GM08714 (cell line): ENCODE measurements around the gene CSNK2A2.

ENCODE experiments used
- H3K4me3 ChIP-seq: fragments of 200-500 bp; sonication (Bioruptor generic); 2 replicates; pipeline ENCODE4 v1.5.1; 2014; ENCODE audit warnings: mild to moderate bottlenecking, low read length, inconsistent platforms
- ZNF274 ChIP-seq: IDR thresholded peaks from 2 replicates; pipeline ENCODE4 v1.6.1; 2012; ENCODE audit warnings: mild to moderate bottlenecking, low read depth, low read length

CSNK2A2 gene

GRCh38 chr16:58198022-58198683, at the start of gene CSNK2A2:
CSNK2A2 (minus strand) TSS chr16:58198106; CDS start chr16:58197736, 370 bp downstream.
- peak within 1 kb of the TSS; percentile 86 for H3K4me3 ChIP-seq
- TF ChIP-seq ZNF274 = no peak

- peak overlapping the region; percentile 67; the same call in 1 of the 2 replicates for H3K4me3 ChIP-seq
These were observed 45.7 kb upstream of the CSNK2A2 start for GRCh38 chr16:58243528-58244004.

GRCh38 chr16:58236831-58237230, 38.9 kb upstream of the CSNK2A2 start:
- no peak for TF ChIP-seq ZNF274

More at GRCh38 chr16:58243528-58244004, 45.7 kb upstream of the CSNK2A2 start:
- TF ChIP-seq ZNF274 = no peak

GRCh38 chr16:58236231-58236690, 38.4 kb upstream of the CSNK2A2 start:
- no peak for TF ChIP-seq ZNF274
- peak overlapping the region; percentile 70; the same call in 1 of the 2 replicates for H3K4me3 ChIP-seq

More at GRCh38 chr16:58236831-58237230, 38.9 kb upstream of the CSNK2A2 start:
- H3K4me3 ChIP-seq = no peak overlapping the region

GRCh38 chr16:58235663-58236062, 37.8 kb upstream of the CSNK2A2 start:
- TF ChIP-seq ZNF274 = no peak
- H3K4me3 ChIP-seq = no peak overlapping the region; the same call in 1 of the 2 replicates

GRCh38 chr16:58234831-58235595, 37.1 kb upstream of the CSNK2A2 start:
- TF ChIP-seq ZNF274 = no peak
- H3K4me3 ChIP-seq = no peak overlapping the region

GRCh38 chr16:58230259-58230658, 32.4 kb upstream of the CSNK2A2 start:
- no peak overlapping the region for H3K4me3 ChIP-seq
- TF ChIP-seq ZNF274 = no peak

- no peak for TF ChIP-seq ZNF274
- no peak overlapping the region for H3K4me3 ChIP-seq
These were observed 28.9 kb upstream of the CSNK2A2 start for GRCh38 chr16:58226790-58227189.

GRCh38 chr16:58225965-58226602, 28.2 kb upstream of the CSNK2A2 start:
- no peak for TF ChIP-seq ZNF274
- no peak overlapping the region for H3K4me3 ChIP-seq

- H3K4me3 ChIP-seq = no peak overlapping the region
These were observed 24.8 kb upstream of the CSNK2A2 start for GRCh38 chr16:58222532-58223316.

GRCh38 chr16:58219432-58219831, 21.5 kb upstream of the CSNK2A2 start:
- TF ChIP-seq ZNF274 = no peak
- no peak overlapping the region for H3K4me3 ChIP-seq

More at GRCh38 chr16:58222532-58223316, 24.8 kb upstream of the CSNK2A2 start:
- TF ChIP-seq ZNF274 = no peak

GRCh38 chr16:58218786-58219185, 20.9 kb upstream of the CSNK2A2 start:
- H3K4me3 ChIP-seq = no peak overlapping the region
- no peak for TF ChIP-seq ZNF274

- no peak for TF ChIP-seq ZNF274
- H3K4me3 ChIP-seq = no peak overlapping the region
These were observed 19.5 kb upstream of the CSNK2A2 start for GRCh38 chr16:58217311-58217925.
